ENCODE measurements around the gene CS.
"Not testable (repeated sequence)": the region's sequence is repeated elsewhere in the genome, so short reads cannot be mapped to it uniquely, and the experiment has no call there.

CS gene

GRCh38 chr12:56299853-56300643 lies at the start of gene CS:
Gene CS (minus strand): TSS chr12:56300330. CDS start chr12:56300201, 129 bp downstream.
- DNase-seq, result peak; percentile 96 to 99

GRCh38 chr12:56348776-56349175 lies 48.6 kb upstream of the CS start:
- no peak for DNase-seq

- not testable (repeated sequence) for DNase-seq
These were observed 47.1 kb upstream of the CS start for GRCh38 chr12:56347255-56347654.

- DNase-seq, result no peak
These were observed 46.5 kb upstream of the CS start for GRCh38 chr12:56346675-56347074.

- DNase-seq, result not testable (repeated sequence)
These were observed 42.2 kb upstream of the CS start for GRCh38 chr12:56342290-56342689.

GRCh38 chr12:56341616-56342015 lies 41.5 kb upstream of the CS start:
- no peak for DNase-seq

- no peak for DNase-seq
These were observed 39.0 kb upstream of the CS start for GRCh38 chr12:56339158-56339422.

GRCh38 chr12:56338308-56339157 lies 38.4 kb upstream of the CS start, which contains the start of gene IL23A:
Gene IL23A (plus strand): TSS chr12:56338884. CDS start chr12:56339045, 161 bp downstream.
- DNase-seq, result no peak

- no peak for DNase-seq
These were observed 37.7 kb upstream of the CS start for GRCh38 chr12:56337753-56338251.

- peak; percentile 32 to 50 for DNase-seq
These were observed 36.4 kb upstream of the CS start for GRCh38 chr12:56336361-56337167.

- DNase-seq, result not testable (repeated sequence)
These were observed 35.4 kb upstream of the CS start for GRCh38 chr12:56335527-56335926.

- no peak for DNase-seq
These were observed 34.3 kb upstream of the CS start for GRCh38 chr12:56334490-56334793.

GRCh38 chr12:56333679-56334489 lies 33.8 kb upstream of the CS start, which contains the start of gene PAN2:
Gene PAN2 (minus strand): TSS chr12:56334000. CDS start chr12:56333094, 906 bp downstream.
- DNase-seq, result peak; percentile 94 to 98

- DNase-seq, result no peak
These were observed 33.1 kb upstream of the CS start for GRCh38 chr12:56333197-56333678.

GRCh38 chr12:56332512-56333196 lies 32.5 kb upstream of the CS start:
- DNase-seq, result no peak

- DNase-seq, result no peak
These were observed 30.9 kb upstream of the CS start for GRCh38 chr12:56330936-56331490.

GRCh38 chr12:56326533-56326932 lies 26.4 kb upstream of the CS start:
- no peak for DNase-seq

- DNase-seq, result no peak
These were observed 26.0 kb upstream of the CS start for GRCh38 chr12:56326126-56326525.

- DNase-seq, result no peak
These were observed 24.1 kb upstream of the CS start for GRCh38 chr12:56324206-56324605.

GRCh38 chr12:56321610-56322009 lies 21.5 kb upstream of the CS start:
- DNase-seq, result not testable (repeated sequence)

- DNase-seq, result no peak
These were observed 20.9 kb upstream of the CS start for GRCh38 chr12:56321027-56321426.
